Measurements from ENCODE around the gene MTIF3.

Gene MTIF3

DNA sequence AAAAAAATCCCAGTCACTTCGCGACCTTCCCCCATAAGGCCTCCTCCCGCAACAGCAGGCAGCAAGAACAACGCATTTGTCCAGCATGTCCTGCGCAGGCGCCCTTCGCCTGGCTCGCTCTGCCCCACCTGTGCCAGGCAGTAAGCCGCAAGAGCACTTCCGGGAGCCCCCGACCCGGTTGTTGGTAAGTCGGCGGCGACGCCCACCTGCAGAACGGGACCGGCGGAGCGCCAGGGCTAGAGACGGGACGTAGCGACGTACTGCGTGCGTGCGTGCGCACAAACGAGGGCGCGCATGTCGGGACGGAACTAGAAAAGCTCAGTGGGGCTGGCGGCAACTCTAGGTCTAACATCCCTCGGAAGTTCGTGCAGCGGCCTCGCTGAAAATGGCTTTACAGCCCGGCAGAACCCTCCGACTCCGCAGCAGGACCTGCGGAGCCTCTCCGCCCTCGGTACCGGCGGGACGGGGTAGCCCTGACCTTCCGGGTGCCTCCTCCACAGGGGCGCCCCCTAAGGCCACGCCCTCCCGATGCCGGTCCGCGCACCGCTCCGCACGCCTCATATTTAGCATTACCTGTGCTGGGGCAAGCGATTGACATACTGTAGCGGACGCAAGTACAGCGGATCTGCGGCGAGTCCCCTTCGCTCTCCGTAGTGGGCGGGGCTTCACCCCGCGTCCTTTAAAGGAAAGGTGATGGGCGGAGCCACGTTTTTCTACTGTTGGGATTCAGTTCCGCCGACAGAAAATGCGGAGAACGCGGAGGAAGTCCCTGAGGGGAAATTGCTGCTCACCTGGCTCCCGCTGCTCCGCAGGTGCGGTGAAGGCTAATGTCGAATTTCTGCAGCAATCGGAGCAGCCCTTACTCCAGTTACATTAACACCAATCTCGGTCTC is at the start of gene MTIF3:
TSS of gene MTIF3 (minus strand) at position 629 of the 893 bp plus-strand sequence. CDS start 10,116 bp downstream, outside the sequence.
- H3K27me3 Mint-ChIP-seq = peaks cover 7% of the 10 kb centered on the region
- intact Hi-C loops (cut with micrococcal nuclease) = loop anchor here (1.0 to 5.0 kb wide), 3 partner anchors 25 to 73 kb away; no protein-coding TSS in a partner anchor
- H3K4me1 Mint-ChIP-seq (ENCODE audit: low read depth) = peaks cover 42% of the 10 kb centered on the region
- peak within 1 kb of the TSS; percentile 88 for H3K27ac Mint-ChIP-seq
- H3K36me3 Mint-ChIP-seq (ENCODE audit: low read depth) = peaks cover 29% of the 10 kb centered on the region
- no peaks in the 10 kb centered on the region for H3K9me3 Mint-ChIP-seq
- peak within 1 kb of the TSS; percentile 91 for H3K4me3 Mint-ChIP-seq

DNA sequence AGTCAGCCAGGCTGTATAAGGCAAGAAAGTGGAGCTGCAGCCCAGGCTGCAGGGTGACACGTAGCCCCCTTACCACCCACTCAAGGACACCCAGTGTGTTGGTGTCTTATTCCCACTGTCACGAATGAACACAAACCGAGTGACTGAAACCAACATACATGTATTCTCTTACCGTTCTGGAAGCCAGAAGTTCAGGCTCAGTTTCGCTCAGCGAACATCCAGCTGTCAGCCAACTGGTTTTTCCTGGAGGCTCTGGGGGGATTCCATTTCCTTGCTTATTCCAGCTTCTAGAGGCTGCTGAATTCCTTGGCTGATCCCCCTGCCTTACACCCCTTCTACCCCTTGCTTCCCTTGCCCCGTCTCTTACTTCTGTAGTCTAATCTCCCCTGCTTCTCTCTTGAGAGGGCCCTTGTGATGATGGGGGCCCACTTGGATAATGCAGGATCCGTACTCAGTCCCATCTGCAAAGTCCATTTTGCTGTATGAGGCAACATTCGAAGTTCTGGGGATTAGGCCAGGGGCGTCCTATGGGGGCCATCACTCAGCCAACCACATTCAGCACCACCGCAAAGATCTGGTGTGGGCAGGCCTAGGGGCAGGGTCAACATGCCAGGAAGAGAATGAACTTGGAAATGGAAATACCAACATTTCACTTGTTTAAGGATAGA is 47.3 kb upstream of the MTIF3 start:
- intact Hi-C loops (cut with micrococcal nuclease) = no loop called here
- Mint-ChIP-seq H3K4me3 (no peak overlapping the region), H3K36me3 (ENCODE audit: low read depth) (no peaks in the 10 kb centered on the region), H3K27ac (no peak overlapping the region), H3K27me3 (no peaks in the 10 kb centered on the region), H3K9me3 (no peaks in the 10 kb centered on the region), H3K4me1 (ENCODE audit: low read depth) (no peaks in the 10 kb centered on the region)

GRCh38 chr13:27496536-27497273 is 46.3 kb upstream of the MTIF3 start:
- Mint-ChIP-seq H3K36me3 (ENCODE audit: low read depth) (no peaks in the 10 kb centered on the region), H3K9me3 (no peaks in the 10 kb centered on the region), H3K27ac (no peak overlapping the region), H3K27me3 (no peaks in the 10 kb centered on the region), H3K4me1 (ENCODE audit: low read depth) (no peaks in the 10 kb centered on the region), H3K4me3 (no peak overlapping the region)
- intact Hi-C loops (cut with micrococcal nuclease) = no loop called here

GRCh38 chr13:27496006-27496405 is 45.6 kb upstream of the MTIF3 start:
- Mint-ChIP-seq H3K4me1 (ENCODE audit: low read depth) (no peaks in the 10 kb centered on the region), H3K4me3 (no peak overlapping the region), H3K36me3 (ENCODE audit: low read depth) (no peaks in the 10 kb centered on the region), H3K27me3 (no peaks in the 10 kb centered on the region), H3K9me3 (no peaks in the 10 kb centered on the region), H3K27ac (no peak overlapping the region)
- intact Hi-C loops (cut with micrococcal nuclease) = no loop called here

DNA sequence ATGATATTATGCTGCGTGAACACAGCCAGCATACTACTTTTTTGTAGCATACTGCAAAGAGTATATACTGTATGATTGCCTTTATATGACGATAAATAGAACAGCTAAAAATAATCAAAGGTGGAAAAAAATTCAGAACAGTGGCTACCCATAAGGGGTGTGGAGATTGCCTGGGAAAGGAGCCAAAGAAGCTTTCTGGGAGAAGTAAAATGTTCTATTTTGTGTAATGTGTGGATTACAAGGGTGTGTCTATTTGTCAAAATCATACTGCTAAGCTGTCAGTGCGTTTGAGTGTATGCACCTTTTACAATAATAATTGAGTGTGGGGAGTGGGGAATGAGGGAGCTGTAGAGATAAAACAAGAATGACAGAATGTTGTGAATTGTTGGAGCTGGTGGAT is 45.2 kb upstream of the MTIF3 start:
- no peaks in the 10 kb centered on the region for H3K4me1 Mint-ChIP-seq (ENCODE audit: low read depth)
- intact Hi-C loops (cut with micrococcal nuclease) = no loop called here
- H3K27ac Mint-ChIP-seq = no peak overlapping the region
- H3K27me3 Mint-ChIP-seq = no peaks in the 10 kb centered on the region
- H3K36me3 Mint-ChIP-seq (ENCODE audit: low read depth) = no peaks in the 10 kb centered on the region
- H3K9me3 Mint-ChIP-seq = no peaks in the 10 kb centered on the region
- H3K4me3 Mint-ChIP-seq = no peak overlapping the region

GRCh38 chr13:27493981-27494380 is 43.6 kb upstream of the MTIF3 start:
- H3K27ac Mint-ChIP-seq = no peak overlapping the region
- H3K4me3 Mint-ChIP-seq = no peak overlapping the region
- H3K27me3 Mint-ChIP-seq = no peaks in the 10 kb centered on the region
- H3K9me3 Mint-ChIP-seq = no peaks in the 10 kb centered on the region
- H3K4me1 Mint-ChIP-seq (ENCODE audit: low read depth) = no peaks in the 10 kb centered on the region
- no peaks in the 10 kb centered on the region for H3K36me3 Mint-ChIP-seq (ENCODE audit: low read depth)
- intact Hi-C loops (cut with micrococcal nuclease) = no loop called here

DNA sequence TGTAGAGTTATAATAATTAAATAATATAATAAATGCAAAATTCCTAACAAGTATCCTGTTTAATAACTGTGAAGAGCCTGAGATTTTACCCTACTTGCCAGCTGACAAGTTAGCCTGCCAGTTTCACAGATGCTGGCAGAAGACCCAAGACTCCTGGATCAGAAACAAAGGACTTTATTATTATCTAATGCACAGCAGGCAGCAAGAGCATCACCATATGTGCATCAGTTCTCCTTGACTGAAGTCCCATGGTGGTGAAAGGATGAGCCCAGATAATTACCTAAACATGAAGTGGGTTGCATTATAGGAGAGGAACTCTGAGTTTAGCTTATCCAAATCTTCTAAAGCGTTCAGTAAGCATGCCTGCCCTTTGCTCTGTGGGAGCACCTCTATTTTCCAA is 39.1 kb upstream of the MTIF3 start:
- H3K36me3 Mint-ChIP-seq (ENCODE audit: low read depth) = no peaks in the 10 kb centered on the region
- H3K4me1 Mint-ChIP-seq (ENCODE audit: low read depth) = no peaks in the 10 kb centered on the region
- no peaks in the 10 kb centered on the region for H3K9me3 Mint-ChIP-seq
- no peak overlapping the region for H3K27ac Mint-ChIP-seq
- no peak overlapping the region for H3K4me3 Mint-ChIP-seq
- intact Hi-C loops (cut with micrococcal nuclease) = no loop called here
- H3K27me3 Mint-ChIP-seq = no peaks in the 10 kb centered on the region

- Mint-ChIP-seq H3K9me3 (no peaks in the 10 kb centered on the region), H3K27ac (no peak overlapping the region), H3K27me3 (no peaks in the 10 kb centered on the region), H3K36me3 (ENCODE audit: low read depth) (no peaks in the 10 kb centered on the region), H3K4me3 (no peak overlapping the region), H3K4me1 (ENCODE audit: low read depth) (peaks cover 6% of the 10 kb centered on the region)
- intact Hi-C loops (cut with micrococcal nuclease) = no loop called here
Observed at GRCh38 chr13:27487776-27488175, 37.4 kb upstream of the MTIF3 start.

DNA sequence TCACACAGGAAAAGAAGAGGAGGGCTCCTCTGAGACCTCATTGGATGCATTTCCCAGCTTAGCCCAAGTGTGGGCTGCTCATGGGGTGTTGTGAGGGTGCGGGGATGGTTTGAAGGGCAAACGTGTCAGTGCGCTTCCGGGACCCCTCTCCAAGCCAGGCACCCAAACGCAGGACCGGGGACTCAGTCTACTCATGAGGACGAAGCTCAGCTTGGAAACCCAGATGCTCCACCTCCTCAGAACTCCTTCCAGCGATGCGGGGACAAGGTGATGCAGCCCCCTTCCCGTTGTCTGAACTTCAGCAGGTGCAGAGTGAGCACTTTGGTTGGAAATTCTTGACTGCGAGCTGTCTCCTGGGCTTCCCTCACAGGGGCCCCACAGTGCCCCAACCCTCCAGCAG is 33.1 kb upstream of the MTIF3 start:
- intact Hi-C loops (cut with micrococcal nuclease) = loop anchor here (2.0 kb wide), 1 partner anchor 33 kb away; the partner anchor contains the start of gene MTIF3
- peaks cover 11% of the 10 kb centered on the region for H3K4me1 Mint-ChIP-seq (ENCODE audit: low read depth)
- H3K36me3 Mint-ChIP-seq (ENCODE audit: low read depth) = no peaks in the 10 kb centered on the region
- no peak overlapping the region for H3K4me3 Mint-ChIP-seq
- peaks cover 9% of the 10 kb centered on the region for H3K9me3 Mint-ChIP-seq
- peak overlapping the region; percentile 86 for H3K27ac Mint-ChIP-seq
- H3K27me3 Mint-ChIP-seq = no peaks in the 10 kb centered on the region

GRCh38 chr13:27482983-27483382 is 32.6 kb upstream of the MTIF3 start:
- H3K27me3 Mint-ChIP-seq = no peaks in the 10 kb centered on the region
- H3K9me3 Mint-ChIP-seq = peaks cover 9% of the 10 kb centered on the region
- H3K4me3 Mint-ChIP-seq = peak overlapping the region; percentile 69
- H3K4me1 Mint-ChIP-seq (ENCODE audit: low read depth) = peaks cover 11% of the 10 kb centered on the region
- intact Hi-C loops (cut with micrococcal nuclease) = loop anchor here (2.0 kb wide), 1 partner anchor 32 kb away; the partner anchor contains the start of gene MTIF3
- peak overlapping the region; percentile 86 for H3K27ac Mint-ChIP-seq
- H3K36me3 Mint-ChIP-seq (ENCODE audit: low read depth) = no peaks in the 10 kb centered on the region

DNA sequence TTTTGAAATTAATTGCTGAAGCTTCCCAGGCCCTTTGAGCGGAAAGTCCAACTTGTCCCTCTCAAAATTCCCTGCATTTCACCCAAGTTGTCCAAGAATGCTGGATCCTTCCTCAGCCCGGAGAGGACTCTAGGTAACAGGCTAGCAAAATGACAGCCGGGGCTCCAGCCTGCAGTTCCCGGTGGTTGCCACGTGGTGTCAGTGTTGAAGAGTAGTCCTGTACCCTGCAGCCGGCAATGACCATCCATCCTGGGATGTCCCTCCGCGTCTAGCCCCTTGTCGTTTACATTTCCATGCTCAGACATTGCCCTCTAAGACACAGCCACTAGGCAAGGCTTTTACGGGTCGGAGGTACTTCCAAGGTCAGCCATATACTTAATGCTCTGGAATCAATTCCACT is 31.4 kb upstream of the MTIF3 start:
- Mint-ChIP-seq H3K9me3 (peaks cover 9% of the 10 kb centered on the region), H3K4me3 (no peak overlapping the region), H3K27ac (peak overlapping the region; percentile 86), H3K36me3 (ENCODE audit: low read depth) (no peaks in the 10 kb centered on the region), H3K4me1 (ENCODE audit: low read depth) (peaks cover 19% of the 10 kb centered on the region), H3K27me3 (no peaks in the 10 kb centered on the region)
- intact Hi-C loops (cut with micrococcal nuclease) = loop anchor here (2.0 kb wide), 1 partner anchor 31 kb away; the partner anchor contains the start of gene MTIF3

DNA sequence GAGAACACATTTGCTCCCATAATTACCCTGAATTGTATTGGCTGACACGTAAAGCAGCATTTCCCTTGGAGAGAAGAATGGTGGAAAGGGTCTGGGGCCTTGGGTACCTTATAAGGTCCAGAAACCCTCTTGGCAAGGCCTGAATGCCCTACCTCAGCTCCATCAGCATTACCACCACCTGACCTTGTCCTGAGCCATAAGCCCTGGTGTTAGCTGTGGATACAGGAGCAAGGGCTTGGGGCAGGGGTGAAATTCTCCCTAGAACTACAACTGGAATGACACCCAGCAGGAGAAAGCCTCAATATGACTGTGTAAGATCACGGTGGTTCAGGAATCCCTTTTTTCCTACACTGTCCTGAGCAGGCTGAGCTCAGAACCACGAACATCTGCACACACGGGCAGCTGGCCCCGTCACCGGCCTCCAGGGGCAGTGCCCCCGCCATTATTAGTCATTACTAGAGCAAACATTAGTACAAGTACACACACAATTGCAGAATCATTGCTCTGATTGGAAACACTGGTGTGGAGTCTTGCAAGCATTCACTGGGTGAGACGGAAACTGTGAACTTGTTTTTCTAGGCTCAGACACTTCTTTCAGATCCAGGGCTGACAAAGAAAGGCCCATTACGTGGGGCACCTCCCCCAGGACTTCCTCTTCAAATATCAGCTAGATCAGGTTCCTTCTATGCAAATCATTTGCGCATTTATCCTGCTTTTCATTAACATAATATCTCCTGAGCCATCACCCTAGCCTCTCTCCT is 26.8 kb upstream of the MTIF3 start:
- intact Hi-C loops (cut with micrococcal nuclease) = no loop called here
- Mint-ChIP-seq H3K27me3 (no peaks in the 10 kb centered on the region), H3K36me3 (ENCODE audit: low read depth) (no peaks in the 10 kb centered on the region), H3K4me1 (ENCODE audit: low read depth) (peaks cover 9% of the 10 kb centered on the region), H3K27ac (no peak overlapping the region), H3K4me3 (no peak overlapping the region), H3K9me3 (peaks cover 5% of the 10 kb centered on the region)

- Mint-ChIP-seq H3K36me3 (ENCODE audit: low read depth) (no peaks in the 10 kb centered on the region), H3K4me3 (no peak overlapping the region), H3K9me3 (no peaks in the 10 kb centered on the region), H3K27me3 (no peaks in the 10 kb centered on the region), H3K27ac (no peak overlapping the region), H3K4me1 (ENCODE audit: low read depth) (peaks cover 9% of the 10 kb centered on the region)
- intact Hi-C loops (cut with micrococcal nuclease) = no loop called here
Observed at GRCh38 chr13:27474751-27475268, 24.4 kb upstream of the MTIF3 start.

All from dendritic cell treated with granulocyte-macrophage colony-stimulating factor and Interleukin-4, amounts not matched to agents 40 ng/mL and 50 ng/mL, for 4 days (primary cell).